Activated CD4-positive, alpha-beta T cell treated with anti-CD3 and anti-CD28 coated beads, Interleukin-2, amount 10 ng/mL, durations not matched to agents 7 days and 5 days (primary cell): ENCODE data around the gene EVL. TPM values are rescaled to one million over a fixed set of nuclear protein-coding genes. Genes with fewer than 3 reads are reported as not detected.

ENCODE experiments used
- CTCF ChIA-PET: fragments of 350-600 bp; sonication (Branson Sonifier 250); formaldehyde crosslinking; loops from one replicate; lab custom pipeline; 2021; ENCODE audit warnings: antibody characterized with exemption; lab: Charles Lee
- POLR2A ChIA-PET: fragments of 350-600 bp; sonication (Branson Sonifier 250); formaldehyde crosslinking; loops from one replicate; lab custom pipeline; 2021; ENCODE audit warnings: antibody characterized with exemption; lab: Charles Lee
- DNase-seq: peaks from one replicate; pipeline ENCODE4 v3.0.0-alpha.2; 2020
- H3K27ac Mint-ChIP-seq: one replicate; pipeline ENCODE4 v1.8.0; 2021; ENCODE audit warnings: mild to moderate bottlenecking, moderate library complexity, mixed read lengths
- H3K27me3 Mint-ChIP-seq: one replicate; pipeline ENCODE4 v1.8.0; 2021; ENCODE audit warnings: mixed read lengths
- H3K36me3 Mint-ChIP-seq: one replicate; pipeline ENCODE4 v1.8.0; 2021; ENCODE audit warnings: low read depth, mixed read lengths
- H3K4me1 Mint-ChIP-seq: one replicate; pipeline ENCODE4 v1.8.0; 2021; ENCODE audit warnings: mixed read lengths
- H3K4me3 Mint-ChIP-seq: one replicate; pipeline ENCODE4 v1.8.0; 2021; ENCODE audit warnings: mild to moderate bottlenecking, moderate library complexity, mixed read lengths
- H3K9me3 Mint-ChIP-seq: one replicate; pipeline ENCODE4 v1.8.0; 2021; ENCODE audit warnings: mixed read lengths
- total RNA-seq, 2 experiments: library from RNA; stranded (reverse); gene quantifications; one replicate each; pipeline ENCODE4 v1.2.3, GENCODE V29; 2021

The EVL gene
- total RNA-seq, 2 experiments from 2014 or later, result 1,017 to 1,048 TPM

DNA sequence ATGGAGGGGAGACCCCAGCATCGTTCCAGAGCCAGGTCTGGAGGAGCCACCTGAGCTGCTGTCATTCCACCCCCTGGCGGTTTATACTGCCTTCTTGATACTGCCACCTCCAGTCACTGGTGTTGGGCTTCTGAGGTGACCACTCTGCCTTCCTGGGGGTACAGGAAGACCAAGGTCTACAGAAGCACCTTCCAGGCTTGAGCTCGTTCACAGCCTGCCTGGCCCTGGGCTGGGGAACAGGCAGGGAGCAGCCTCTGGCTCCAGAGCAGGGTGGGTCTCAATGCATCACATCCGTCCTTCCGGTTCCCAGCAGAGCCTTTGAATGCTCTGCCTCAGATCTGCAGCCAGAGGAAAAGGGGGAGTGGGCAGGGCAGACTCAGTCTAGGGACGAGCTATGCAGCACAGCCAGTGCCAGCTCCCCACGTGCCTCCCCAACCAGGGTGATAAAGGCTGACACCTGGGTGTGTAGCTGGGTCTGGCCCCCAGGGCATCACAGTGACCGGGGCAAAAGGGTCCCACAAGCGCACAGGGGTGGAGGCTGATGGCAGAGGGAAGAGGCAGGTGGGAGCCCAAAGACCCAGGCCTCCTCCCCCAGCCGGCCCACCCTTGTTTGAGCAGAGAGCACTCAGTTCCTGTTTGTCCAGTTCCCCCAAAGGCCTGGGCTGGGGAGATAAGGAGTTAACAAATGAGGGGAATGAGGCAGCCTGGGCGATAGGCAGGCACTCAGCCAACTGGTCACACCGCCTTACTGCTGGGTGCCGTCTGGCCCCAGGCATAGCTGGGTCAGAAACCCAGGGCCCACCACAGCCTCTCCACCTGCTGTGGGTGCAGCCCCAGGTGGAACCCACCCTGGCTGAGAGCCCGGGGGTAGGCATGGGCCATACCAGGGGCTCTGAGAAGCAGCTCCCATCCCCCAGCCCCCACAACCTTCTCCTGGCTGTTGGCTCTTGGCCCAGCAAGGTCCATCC lies 77.1 kb downstream of the EVL start:
- POLR2A ChIA-PET, result no interaction called here
- H3K27me3 Mint-ChIP-seq, result no peaks in the 10 kb centered on the region
- CTCF ChIA-PET, result interaction anchor here (1.2 to 2.7 kb wide), 4 partner anchors 9 to 51 kb away, joined by 5 to 13 read pairs (median 7); no protein-coding TSS in a partner anchor
- no peak overlapping the region for H3K4me3 Mint-ChIP-seq
- no peaks in the 10 kb centered on the region for H3K9me3 Mint-ChIP-seq
- no peak for DNase-seq
- peaks cover 46% of the 10 kb centered on the region for H3K36me3 Mint-ChIP-seq
- H3K4me1 Mint-ChIP-seq, result peaks cover 19% of the 10 kb centered on the region
- no peak overlapping the region for H3K27ac Mint-ChIP-seq

DNA sequence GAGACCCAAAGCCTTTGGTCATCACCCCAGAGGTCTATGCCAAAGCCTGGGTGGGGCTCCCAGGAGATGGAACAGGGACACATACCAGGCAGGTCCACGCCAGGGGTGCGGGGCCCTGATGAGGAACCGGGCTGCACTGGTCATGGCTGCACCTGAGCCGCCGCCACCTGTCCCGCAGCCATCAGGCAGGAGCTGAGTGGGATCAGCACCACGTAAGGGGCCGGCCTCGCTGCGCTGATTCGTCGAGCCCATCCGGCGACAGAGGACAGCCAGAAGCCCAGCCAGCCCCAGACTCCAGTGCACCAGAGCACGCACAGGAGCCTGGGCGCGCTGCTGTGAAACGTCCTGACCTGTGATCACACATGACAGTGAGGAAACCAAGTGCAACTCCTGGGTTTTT lies 78.3 kb downstream of the EVL start:
- no peak overlapping the region for H3K4me3 Mint-ChIP-seq
- CTCF ChIA-PET, result interaction anchor here (1.2 to 2.7 kb wide), 3 partner anchors 8 to 12 kb away, joined by 5 to 13 read pairs (median 8); no protein-coding TSS in a partner anchor
- no peaks in the 10 kb centered on the region for H3K9me3 Mint-ChIP-seq
- H3K36me3 Mint-ChIP-seq, result peaks cover 37% of the 10 kb centered on the region
- peaks cover 29% of the 10 kb centered on the region for H3K4me1 Mint-ChIP-seq
- POLR2A ChIA-PET, result no interaction called here
- no peak overlapping the region for H3K27ac Mint-ChIP-seq
- no peak for DNase-seq
- H3K27me3 Mint-ChIP-seq, result no peaks in the 10 kb centered on the region

DNA sequence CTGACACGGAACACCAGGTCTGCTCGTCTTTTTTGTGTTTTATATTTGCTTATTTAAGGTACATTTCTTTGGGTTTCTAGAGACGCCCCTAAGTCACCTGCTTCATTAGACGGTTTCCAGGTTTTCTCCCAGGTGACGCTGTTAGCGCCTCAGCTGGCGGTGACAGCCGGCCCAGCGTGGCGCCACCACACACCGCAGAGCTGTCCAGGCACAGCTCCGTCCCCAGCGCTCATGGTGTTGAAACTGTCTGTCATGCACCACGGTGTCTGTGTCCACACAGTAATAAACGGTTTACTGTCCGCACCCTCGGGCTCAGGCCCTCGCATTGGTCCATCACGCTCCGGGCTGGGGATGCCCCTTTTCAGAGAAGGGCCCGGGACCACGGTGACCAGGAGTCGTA lies 78.7 kb downstream of the EVL start:
- no peak overlapping the region for H3K4me3 Mint-ChIP-seq
- H3K27me3 Mint-ChIP-seq, result no peaks in the 10 kb centered on the region
- ChIA-PET CTCF (interaction anchor here (2.7 kb wide), 1 partner anchor 12 kb away, joined by 13 read pairs; no protein-coding TSS in a partner anchor), POLR2A (interaction anchor here (0.6 kb wide), 1 partner anchor 70 kb away, joined by 3 read pairs; no protein-coding TSS in a partner anchor)
- H3K9me3 Mint-ChIP-seq, result no peaks in the 10 kb centered on the region
- H3K27ac Mint-ChIP-seq, result no peak overlapping the region
- peaks cover 32% of the 10 kb centered on the region for H3K36me3 Mint-ChIP-seq
- no peak for DNase-seq
- H3K4me1 Mint-ChIP-seq, result peaks cover 31% of the 10 kb centered on the region

DNA sequence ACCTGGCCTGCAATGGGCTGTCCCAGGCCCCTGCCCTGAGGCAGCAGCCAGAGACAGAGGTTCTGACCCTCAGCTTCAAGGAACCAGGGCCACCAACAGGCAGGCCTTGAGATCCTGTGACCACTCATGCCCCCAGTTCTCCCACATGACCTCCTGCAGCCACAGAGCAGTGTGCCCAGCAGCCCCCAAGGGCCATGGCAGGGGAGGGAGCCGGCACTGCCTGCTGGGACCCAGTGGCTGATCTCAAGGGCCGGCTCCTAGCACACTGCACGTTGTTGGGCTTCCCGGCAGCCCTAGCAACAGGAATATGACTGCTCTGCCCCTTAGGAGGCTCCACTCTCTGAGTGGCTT lies 79.4 kb downstream of the EVL start:
- H3K4me3 Mint-ChIP-seq, result no peak overlapping the region
- POLR2A ChIA-PET, result interaction anchor here (0.6 kb wide), 1 partner anchor 71 kb away, joined by 3 read pairs; no protein-coding TSS in a partner anchor
- no peaks in the 10 kb centered on the region for H3K9me3 Mint-ChIP-seq
- no peak for DNase-seq
- CTCF ChIA-PET, result no interaction called here
- peaks cover 30% of the 10 kb centered on the region for H3K4me1 Mint-ChIP-seq
- no peaks in the 10 kb centered on the region for H3K27me3 Mint-ChIP-seq
- H3K27ac Mint-ChIP-seq, result no peak overlapping the region
- peaks cover 27% of the 10 kb centered on the region for H3K36me3 Mint-ChIP-seq

DNA sequence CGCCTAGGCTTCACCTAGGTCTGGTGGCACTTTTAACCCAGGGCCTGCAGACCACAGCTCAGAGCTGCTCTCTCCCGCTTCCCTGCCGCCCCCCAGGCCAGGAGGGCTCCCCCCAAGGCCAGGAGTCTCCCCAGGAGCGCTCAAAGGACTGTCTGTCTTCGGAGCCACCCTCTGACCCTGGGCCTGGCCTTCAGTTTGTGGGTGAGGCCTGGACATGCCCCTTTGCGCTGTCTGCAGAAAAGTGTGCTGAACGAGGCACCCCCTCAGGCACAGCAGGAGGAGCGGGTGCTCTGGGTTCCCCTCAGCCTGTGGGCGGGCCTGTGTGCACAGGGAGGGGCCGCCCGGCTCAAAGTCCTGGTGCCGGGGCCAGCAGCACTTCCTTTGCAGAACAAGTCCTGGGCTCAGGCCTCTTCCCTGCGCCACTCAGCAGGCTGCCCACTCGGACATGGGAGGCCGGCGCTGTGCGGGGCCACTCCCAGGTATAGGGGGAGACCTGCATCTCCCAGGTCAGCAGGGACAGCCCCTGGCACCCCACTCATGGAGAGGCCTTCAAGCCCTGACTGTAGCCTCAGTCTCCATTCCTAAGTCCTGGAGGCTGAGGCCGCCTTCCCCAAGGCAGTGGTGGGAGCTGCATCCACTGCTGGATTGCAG lies 79.9 kb downstream of the EVL start:
- no peak overlapping the region for H3K4me3 Mint-ChIP-seq
- no peaks in the 10 kb centered on the region for H3K9me3 Mint-ChIP-seq
- POLR2A ChIA-PET, result no interaction called here
- peaks cover 29% of the 10 kb centered on the region for H3K4me1 Mint-ChIP-seq
- CTCF ChIA-PET, result interaction anchor here (1.3 kb wide), 1 partner anchor 10 kb away, joined by 3 read pairs; no protein-coding TSS in a partner anchor
- no peaks in the 10 kb centered on the region for H3K27me3 Mint-ChIP-seq
- H3K36me3 Mint-ChIP-seq, result peaks cover 24% of the 10 kb centered on the region
- H3K27ac Mint-ChIP-seq, result no peak overlapping the region
- no peak for DNase-seq

DNA sequence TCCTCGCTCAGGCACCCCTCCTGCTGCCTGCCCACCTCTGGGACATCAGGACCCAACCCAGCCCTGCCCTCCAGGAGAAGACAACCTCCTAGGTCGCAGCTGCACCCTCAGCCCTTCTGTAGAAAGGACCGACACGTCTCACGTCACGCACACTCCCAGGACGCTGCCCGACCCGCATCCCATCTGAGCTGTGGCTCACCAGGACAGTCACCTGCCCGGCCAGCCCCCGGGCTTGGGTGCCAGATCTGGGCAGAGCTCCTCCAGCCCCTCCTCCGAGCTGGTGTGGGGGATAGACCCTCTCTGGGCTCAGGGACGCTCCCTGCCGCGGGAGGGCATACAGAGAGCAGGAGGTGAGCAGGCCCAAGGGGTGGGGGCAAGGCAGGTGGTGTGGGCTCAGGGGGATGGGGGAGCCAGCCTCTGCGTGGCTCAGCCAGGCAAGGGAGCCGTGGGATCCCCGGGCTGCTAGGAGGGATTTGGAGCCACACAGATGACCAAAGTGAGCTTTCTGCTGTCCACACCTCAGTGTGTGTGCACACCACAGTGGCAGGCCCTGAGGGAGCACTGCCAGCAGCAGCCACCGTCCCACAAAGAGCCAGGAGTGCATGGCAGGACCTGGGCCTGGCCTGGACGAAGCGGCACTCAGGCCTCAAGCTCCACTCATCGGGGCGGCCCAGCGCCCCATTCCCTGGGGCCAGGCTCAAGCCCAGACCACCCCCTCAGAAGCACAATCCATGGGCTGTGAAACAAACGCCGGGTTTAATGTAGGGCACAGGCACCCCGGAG lies 80.7 kb downstream of the EVL start:
- H3K27ac Mint-ChIP-seq, result peak overlapping the region; percentile 64
- ChIA-PET POLR2A (no interaction called here), CTCF (interaction anchor here (1.2 to 1.3 kb wide), 3 partner anchors 9 to 67 kb away, joined by 3 to 5 read pairs (median 3); no protein-coding TSS in a partner anchor)
- H3K4me1 Mint-ChIP-seq, result peaks cover 29% of the 10 kb centered on the region
- no peaks in the 10 kb centered on the region for H3K9me3 Mint-ChIP-seq
- no peak for DNase-seq
- H3K36me3 Mint-ChIP-seq, result peaks cover 19% of the 10 kb centered on the region
- H3K27me3 Mint-ChIP-seq, result no peaks in the 10 kb centered on the region
- H3K4me3 Mint-ChIP-seq, result no peak overlapping the region

DNA sequence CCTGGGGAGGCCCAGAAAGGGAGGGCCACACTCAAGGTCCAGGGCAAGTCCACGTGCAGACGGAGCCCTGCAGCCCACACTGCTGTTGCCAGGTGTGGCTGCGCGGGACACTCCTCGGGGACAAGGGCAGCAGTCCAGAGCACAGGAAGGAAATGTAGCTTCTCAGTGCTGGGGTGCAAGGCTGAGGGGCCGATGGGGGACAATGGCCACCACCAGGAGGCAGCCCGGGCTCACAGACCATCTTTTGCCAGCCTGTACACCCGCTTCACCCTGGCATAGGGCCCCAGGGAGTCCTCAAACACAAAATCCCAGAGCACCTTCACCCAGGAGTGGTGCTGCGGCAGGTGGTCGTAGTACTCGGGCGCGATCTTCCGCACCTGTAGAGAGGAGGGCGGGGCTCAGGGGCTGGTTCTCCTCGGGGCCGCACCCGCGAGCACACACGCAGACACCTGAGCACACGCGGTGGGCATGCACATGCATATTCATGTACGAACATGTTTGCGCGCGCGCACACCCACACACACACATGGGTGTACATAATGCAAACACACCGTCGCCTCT lies 81.4 kb downstream of the EVL start:
- no peak for DNase-seq
- no peak overlapping the region for H3K4me3 Mint-ChIP-seq
- no peaks in the 10 kb centered on the region for H3K27me3 Mint-ChIP-seq
- CTCF ChIA-PET, result interaction anchor here (1.0 to 1.3 kb wide), 3 partner anchors 12 to 67 kb away, joined by 3 to 5 read pairs (median 4); no protein-coding TSS in a partner anchor
- peaks cover 18% of the 10 kb centered on the region for H3K36me3 Mint-ChIP-seq
- peaks cover 29% of the 10 kb centered on the region for H3K4me1 Mint-ChIP-seq
- no peaks in the 10 kb centered on the region for H3K9me3 Mint-ChIP-seq
- POLR2A ChIA-PET, result no interaction called here
- H3K27ac Mint-ChIP-seq, result peak overlapping the region; percentile 64

DNA sequence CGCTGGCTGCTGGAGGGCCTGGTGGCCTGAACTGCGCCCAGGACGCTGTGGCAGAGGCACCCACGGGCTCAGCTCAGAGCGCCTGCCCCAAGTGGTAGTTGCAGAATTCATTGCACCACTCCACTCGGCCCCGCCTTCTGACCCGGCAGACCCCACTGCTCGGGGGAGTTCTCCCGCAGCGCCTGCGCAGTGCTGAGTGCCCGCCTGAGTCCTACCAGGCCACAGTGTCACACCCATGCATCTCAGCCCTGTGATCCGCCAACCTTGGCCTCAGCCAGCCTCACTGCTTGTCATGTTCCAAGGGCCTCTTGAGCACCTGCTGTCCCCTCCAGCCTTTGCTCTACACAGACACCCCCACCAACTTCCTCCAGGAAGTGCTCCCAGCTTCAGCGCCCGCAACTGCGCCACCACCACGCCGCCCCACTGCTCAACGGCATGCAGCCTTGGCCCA lies 82.0 kb downstream of the EVL start:
- Mint-ChIP-seq H3K27me3 (no peaks in the 10 kb centered on the region), H3K9me3 (no peaks in the 10 kb centered on the region), H3K27ac (peak overlapping the region; percentile 76), H3K4me1 (peaks cover 29% of the 10 kb centered on the region), H3K4me3 (no peak overlapping the region), H3K36me3 (peaks cover 14% of the 10 kb centered on the region)
- DNase-seq, result peak; percentile 50
- ChIA-PET CTCF (interaction anchor here (1.0 kb wide), 1 partner anchor 30 kb away, joined by 4 read pairs; no protein-coding TSS in a partner anchor), POLR2A (no interaction called here)

DNA sequence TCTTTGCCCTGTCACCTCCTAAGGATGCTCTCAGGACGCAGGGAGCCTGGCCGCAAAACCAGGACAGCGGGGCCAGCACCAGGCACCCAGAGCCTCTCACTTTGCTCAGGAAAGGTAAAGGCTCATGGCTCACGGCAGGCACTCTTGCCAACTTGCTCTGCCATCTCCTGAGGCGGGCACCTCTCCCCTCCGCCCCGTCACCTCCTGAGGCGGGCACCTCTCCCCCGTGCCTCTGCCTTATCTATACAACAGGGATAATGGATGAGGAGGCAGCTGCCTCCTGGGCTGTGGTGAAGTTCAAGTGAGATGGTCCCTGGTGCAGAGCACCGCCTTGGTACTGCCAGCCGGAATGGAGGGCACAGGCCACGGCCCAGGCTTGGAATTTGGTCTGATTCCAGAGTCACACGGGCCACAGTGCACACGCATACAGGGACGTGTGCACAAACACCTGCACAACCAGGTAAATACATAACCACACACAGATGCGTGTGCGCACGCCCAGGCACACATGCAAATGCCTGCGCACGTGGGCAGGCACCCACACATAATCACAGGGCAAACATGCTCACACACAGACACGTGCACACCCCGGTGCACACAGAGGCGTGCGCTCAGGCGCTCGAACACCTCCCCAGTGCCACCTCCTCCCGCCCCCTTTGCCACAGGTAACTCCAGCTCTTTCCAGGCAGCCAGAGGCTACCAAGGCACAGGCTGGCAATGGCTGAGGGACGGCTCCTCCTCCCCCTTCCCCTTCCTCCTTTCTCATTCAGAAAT lies 82.7 kb downstream of the EVL start:
- ChIA-PET POLR2A (no interaction called here), CTCF (interaction anchor here (1.0 to 1.1 kb wide), 2 partner anchors 8 to 31 kb away, joined by 3 to 4 read pairs; no protein-coding TSS in a partner anchor)
- DNase-seq, result no peak
- Mint-ChIP-seq H3K36me3 (peaks cover 12% of the 10 kb centered on the region), H3K27me3 (no peaks in the 10 kb centered on the region), H3K4me1 (peaks cover 29% of the 10 kb centered on the region), H3K4me3 (peak overlapping the region; percentile 51), H3K9me3 (no peaks in the 10 kb centered on the region), H3K27ac (peak overlapping the region; percentile 69)

DNA sequence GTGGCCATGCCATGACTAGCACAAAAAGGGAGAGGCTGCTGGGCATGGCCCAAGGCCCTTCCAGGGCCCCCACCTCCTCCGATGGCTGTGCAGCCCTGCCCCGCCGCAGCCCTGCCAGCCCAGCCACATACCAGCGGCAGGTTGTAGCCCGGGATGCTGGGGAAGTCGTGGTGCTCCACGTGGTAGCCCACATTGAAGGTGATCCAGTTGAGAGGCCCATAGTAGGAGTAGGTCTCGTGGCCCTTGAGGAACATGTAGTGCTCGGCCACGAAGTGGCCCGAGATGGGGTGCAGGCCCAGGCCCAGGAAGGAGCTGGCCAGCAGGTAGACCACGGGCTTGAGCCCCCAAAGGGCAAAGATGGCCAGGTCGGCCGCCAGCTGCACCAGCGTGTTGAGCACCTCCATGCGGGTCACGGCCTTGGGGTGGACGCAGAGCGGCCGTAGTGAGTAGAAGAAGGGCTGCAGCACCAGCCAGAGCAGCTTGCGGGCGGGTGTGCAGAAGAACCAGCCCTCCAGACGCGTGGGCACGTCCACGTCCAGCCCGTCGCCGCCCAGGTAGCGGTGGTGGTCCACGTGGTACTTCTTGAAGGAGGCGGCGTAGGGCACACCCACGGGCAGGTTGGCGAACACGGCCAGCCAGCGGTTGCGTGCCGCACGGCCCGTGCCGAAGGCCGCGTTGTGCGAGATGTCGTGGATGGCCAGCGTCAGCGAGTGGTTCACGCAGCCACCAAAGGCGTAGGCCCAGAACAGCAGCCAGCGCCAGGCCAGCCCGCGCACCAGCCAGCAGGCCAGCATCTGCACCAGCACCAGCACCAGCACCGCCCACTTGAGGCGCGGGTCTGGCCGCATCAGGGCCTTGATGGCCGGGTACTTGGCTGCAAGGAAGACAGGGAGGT lies 83.9 kb downstream of the EVL start:
- peaks cover 29% of the 10 kb centered on the region for H3K4me1 Mint-ChIP-seq

More for the DNA sequence above, 83.9 kb downstream of the EVL start:
- no peak for DNase-seq
- ChIA-PET CTCF (interaction anchor here (1.1 kb wide), 2 partner anchors 9 to 34 kb away, joined by 3 read pairs; no protein-coding TSS in a partner anchor), POLR2A (no interaction called here)
- Mint-ChIP-seq H3K27me3 (no peaks in the 10 kb centered on the region), H3K4me3 (peak overlapping the region; percentile 51), H3K27ac (peak overlapping the region; percentile 60), H3K9me3 (no peaks in the 10 kb centered on the region), H3K36me3 (peaks cover 4% of the 10 kb centered on the region)
